Measurements from ENCODE around the gene WEE1.

DNA sequence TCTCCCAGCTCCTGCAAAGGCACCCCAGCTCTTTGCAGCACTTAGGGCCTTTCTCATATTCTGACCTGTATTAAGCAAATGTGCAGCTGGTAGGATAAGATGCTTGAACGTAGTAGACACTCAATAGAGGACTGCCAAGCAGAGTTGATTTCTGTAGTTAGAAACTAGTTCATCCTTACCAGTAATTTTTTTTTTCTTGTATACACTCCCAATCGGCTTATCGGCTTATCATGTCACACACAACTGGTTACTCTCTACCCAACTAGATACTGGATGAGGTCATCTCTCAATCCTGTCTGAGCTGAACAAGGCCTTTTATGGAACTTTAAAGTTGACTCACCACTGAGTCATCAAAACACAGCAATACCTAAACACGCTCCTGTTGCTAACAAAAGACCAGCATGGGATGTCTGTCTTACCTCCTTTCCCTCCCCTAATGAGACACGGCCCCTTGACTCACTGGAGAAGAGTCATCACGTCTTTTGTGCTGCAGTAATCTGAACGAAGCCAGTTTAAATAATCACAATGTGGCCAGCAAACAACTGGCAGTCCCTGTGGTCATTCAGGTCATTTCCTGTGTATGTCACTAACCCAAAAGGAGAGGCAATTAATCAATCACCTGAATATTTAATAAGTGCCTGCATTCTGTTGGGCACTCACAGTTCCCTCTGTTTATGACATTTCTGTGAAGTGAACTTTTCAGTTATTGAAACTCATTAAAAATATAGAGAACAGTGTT is 7.5 kb upstream of the WEE1 start:
- TF ChIP-seq, protein P1, sequence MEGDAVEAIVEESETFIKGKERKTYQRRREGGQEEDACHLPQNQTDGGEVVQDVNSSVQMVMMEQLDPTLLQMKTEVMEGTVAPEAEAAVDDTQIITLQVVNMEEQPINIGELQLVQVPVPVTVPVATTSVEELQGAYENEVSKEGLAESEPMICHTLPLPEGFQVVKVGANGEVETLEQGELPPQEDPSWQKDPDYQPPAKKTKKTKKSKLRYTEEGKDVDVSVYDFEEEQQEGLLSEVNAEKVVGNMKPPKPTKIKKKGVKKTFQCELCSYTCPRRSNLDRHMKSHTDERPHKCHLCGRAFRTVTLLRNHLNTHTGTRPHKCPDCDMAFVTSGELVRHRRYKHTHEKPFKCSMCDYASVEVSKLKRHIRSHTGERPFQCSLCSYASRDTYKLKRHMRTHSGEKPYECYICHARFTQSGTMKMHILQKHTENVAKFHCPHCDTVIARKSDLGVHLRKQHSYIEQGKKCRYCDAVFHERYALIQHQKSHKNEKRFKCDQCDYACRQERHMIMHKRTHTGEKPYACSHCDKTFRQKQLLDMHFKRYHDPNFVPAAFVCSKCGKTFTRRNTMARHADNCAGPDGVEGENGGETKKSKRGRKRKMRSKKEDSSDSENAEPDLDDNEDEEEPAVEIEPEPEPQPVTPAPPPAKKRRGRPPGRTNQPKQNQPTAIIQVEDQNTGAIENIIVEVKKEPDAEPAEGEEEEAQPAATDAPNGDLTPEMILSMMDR (tag by site-specific recombination; IDR thresholded peaks at IDR 0.05), result no peak
- TF ChIP-seq ZNF223 (tag by site-specific recombination; IDR thresholded peaks at IDR 0.05) (no peak), ZNF776 (tag by site-specific recombination; IDR thresholded peaks at IDR 0.05; ENCODE audit: borderline replicate concordance) (no peak), ZNF660 (tag by site-specific recombination; IDR thresholded peaks at IDR 0.05) (peak; percentile 91; the same call in 1 of the 2 replicates)
- TF ChIP-seq, protein P2, sequence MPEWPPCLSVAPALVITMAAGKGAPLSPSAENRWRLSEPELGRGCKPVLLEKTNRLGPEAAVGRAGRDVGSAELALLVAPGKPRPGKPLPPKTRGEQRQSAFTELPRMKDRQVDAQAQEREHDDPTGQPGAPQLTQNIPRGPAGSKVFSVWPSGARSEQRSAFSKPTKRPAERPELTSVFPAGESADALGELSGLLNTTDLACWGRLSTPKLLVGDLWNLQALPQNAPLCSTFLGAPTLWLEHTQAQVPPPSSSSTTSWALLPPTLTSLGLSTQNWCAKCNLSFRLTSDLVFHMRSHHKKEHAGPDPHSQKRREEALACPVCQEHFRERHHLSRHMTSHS (tag by site-specific recombination; IDR thresholded peaks at IDR 0.05), result no peak

Data from HEK293 (cell line).